Liver (tissue), 9 donors: ENCODE measurements around the gene FUNDC2. TPM values are rescaled to one million over a fixed set of nuclear protein-coding genes. Genes with fewer than 3 reads are reported as not detected.

Source experiments
- DNase-seq: peaks from one replicate; pipeline ENCODE4 v3.0.0-alpha.2; 2017; ENCODE audit warnings: low spot score
- H3K27ac ChIP-seq, 2 donors: one replicate each; pipeline ENCODE4 v1.7.0; 2013; ENCODE audit warnings: inconsistent platforms in 2 of 2, low read length in 2 of 2, control low read depth in 1 of 2, low read depth in 1 of 2, mild to moderate bottlenecking in 1 of 2
- H3K27me3 ChIP-seq, 4 donors: one replicate each; pipeline versions ENCODE4 v1.6.1 to v1.7.0; 2013; ENCODE audit warnings: low read length in 3 of 4, inconsistent platforms in 1 of 4, mild to moderate bottlenecking in 1 of 4, moderate library complexity in 1 of 4; ENCODE audit not compliant: control insufficient read depth in 4 of 4, insufficient read depth in 4 of 4
- H3K36me3 ChIP-seq, 4 donors: one replicate each; pipeline versions ENCODE4 v1.6.1 to v1.7.0; 2013; ENCODE audit warnings: low read length in 3 of 4, mild to moderate bottlenecking in 3 of 4, low read depth in 1 of 4, moderate library complexity in 1 of 4; ENCODE audit not compliant: control insufficient read depth in 4 of 4, insufficient read depth in 3 of 4
- H3K4me1 ChIP-seq, 4 donors: one replicate each; pipeline versions ENCODE4 v1.6.1 to v1.7.0; 2013; ENCODE audit warnings: low read length in 3 of 4, mild to moderate bottlenecking in 3 of 4, moderate library complexity in 1 of 4; ENCODE audit not compliant: control insufficient read depth in 4 of 4, insufficient read depth in 4 of 4
- H3K4me3 ChIP-seq, 3 donors: one replicate each; pipeline versions ENCODE4 v1.6.1 to v1.7.0; 2013; ENCODE audit warnings: low read length in 3 of 3, control low read depth in 1 of 3, low read depth in 1 of 3, mild to moderate bottlenecking in 1 of 3
- H3K9ac ChIP-seq, 2 donors: one replicate each; pipeline ENCODE4 v1.7.0; 2013; ENCODE audit warnings: low read length in 2 of 2, mild to moderate bottlenecking in 2 of 2, moderate library complexity in 2 of 2, control low read depth in 1 of 2, low read depth in 1 of 2
- H3K9me3 ChIP-seq, 4 donors: one replicate each; pipeline versions ENCODE4 v1.6.1 to v1.7.0; 2013; ENCODE audit warnings: low read length in 3 of 4; ENCODE audit not compliant: control insufficient read depth in 4 of 4
- ATF3 ChIP-seq: IDR thresholded peaks from 2 replicates; pipeline ENCODE4 v1.6.1; 2016; ENCODE audit warnings: antibody characterized with exemption
- CTCF ChIP-seq: fragments of 150-350 bp; IDR thresholded peaks from 2 replicates; pipeline ENCODE4 v1.5.1; 2017; ENCODE audit warnings: improper control_type of control experiment, low read depth, low read length; ENCODE audit not compliant: missing input control
- EGR1 ChIP-seq, 2 donors: IDR thresholded peaks; 2 replicates each; pipeline ENCODE4 v1.6.1; 2016 to 2018; ENCODE audit warnings: antibody characterized with exemption in 2 of 2, low read depth in 2 of 2
- FOXA1 ChIP-seq: IDR thresholded peaks from 2 replicates; pipeline ENCODE4 v1.6.1; 2016; ENCODE audit warnings: antibody characterized with exemption
- FOXA2 ChIP-seq: IDR thresholded peaks from 2 replicates; pipeline ENCODE4 v1.6.1; 2016; ENCODE audit warnings: antibody characterized with exemption
- GABPA ChIP-seq, 2 donors: IDR thresholded peaks in 1 of 2; conservative IDR thresholded peaks in 1 of 2; 2 replicates each; pipeline ENCODE4 v1.6.1; 2016; ENCODE audit warnings: antibody characterized with exemption in 2 of 2, mild to moderate bottlenecking in 1 of 2, moderate library complexity in 1 of 2
- HNF4A ChIP-seq, 2 donors: conservative IDR thresholded peaks; 2 replicates each; pipeline ENCODE4 v1.6.1; 2016; ENCODE audit warnings: antibody characterized with exemption in 2 of 2, mild to moderate bottlenecking in 2 of 2
- HNF4G ChIP-seq: IDR thresholded peaks from 2 replicates; pipeline ENCODE4 v1.6.1; 2016; ENCODE audit warnings: antibody characterized with exemption
- JUND ChIP-seq, 2 donors: IDR thresholded peaks; 2 replicates each; pipeline ENCODE4 v1.6.1; 2016; ENCODE audit warnings: antibody characterized with exemption in 2 of 2
- MAX ChIP-seq: IDR thresholded peaks from 2 replicates; pipeline ENCODE4 v1.6.1; 2016; ENCODE audit warnings: antibody characterized with exemption
- NR2F2 ChIP-seq: IDR thresholded peaks from 2 replicates; pipeline ENCODE4 v1.6.1; 2016; ENCODE audit warnings: antibody characterized with exemption
- RAD21 ChIP-seq, 2 donors: IDR thresholded peaks; 2 replicates each; pipeline ENCODE4 v1.6.1; 2016; ENCODE audit warnings: antibody characterized with exemption in 2 of 2, mild to moderate bottlenecking in 2 of 2
- REST ChIP-seq: IDR thresholded peaks from 2 replicates; pipeline ENCODE4 v1.6.1; 2016; ENCODE audit warnings: antibody characterized with exemption, mild to moderate bottlenecking
- RXRA ChIP-seq, 2 donors: IDR thresholded peaks; 2 replicates each; pipeline ENCODE4 v1.6.1; 2017 to 2018; ENCODE audit warnings: antibody characterized with exemption in 2 of 2, mild to moderate bottlenecking in 1 of 2
- SP1 ChIP-seq: IDR thresholded peaks from 2 replicates; pipeline ENCODE4 v1.6.1; 2018; ENCODE audit warnings: antibody characterized with exemption, mild to moderate bottlenecking
- TAF1 ChIP-seq: conservative IDR thresholded peaks from 2 replicates; pipeline ENCODE4 v1.6.1; 2016; ENCODE audit warnings: antibody characterized with exemption, mild to moderate bottlenecking
- YY1 ChIP-seq: IDR thresholded peaks from 2 replicates; pipeline ENCODE4 v1.6.1; 2016; ENCODE audit warnings: antibody characterized with exemption, mild to moderate bottlenecking
- ZBTB33 ChIP-seq: IDR thresholded peaks from 2 replicates; pipeline ENCODE4 v1.6.1; 2016; ENCODE audit warnings: antibody characterized with exemption
- WGBS: extraction: QIAGEN DNeasy Blood & Tissue Kit; methylation state at CpG from one replicate; pipeline ENCODE4 v1.1.7; 2013; 5-methylcytosine and 5-hydroxymethylcytosine counted together
- polyA plus RNA-seq, 2 donors: library from polyadenylated mRNA; stranded (reverse) in 1 of 2; unstranded in 1 of 2; fragments of 200-250 nt in 1 of 2; fragments of >200 nt in 1 of 2; fragmentation: Nextera tagmentation in 1 of 2; extraction: Ambion mirVana in 1 of 2; gene quantifications; one replicate each; pipeline versions ENCODE4 v1.2.1 to v1.2.3, GENCODE V29; 2013 to 2015
- total RNA-seq, 2 donors: library from RNA; depleted of rRNA; stranded (reverse); fragments of >200 nt; gene quantifications; one replicate each; pipeline ENCODE4 v1.2.3, GENCODE V29; 2014
- donor health status: healthy.
- donor health status: healthy.
- donor health status: healthy.
- donor health status: healthy.
- donor health status: healthy.

Gene FUNDC2
- total and polyA plus RNA-seq, 4 donors, result 19.4 to 79.8 (median 40.8) TPM

GRCh38 chrX:155055494-155055893, 28.9 kb downstream of the FUNDC2 start:
- Histone ChIP-seq H3K27me3 (no peaks in the 10 kb centered on the region), H3K4me3 (no peak overlapping the region), H3K9ac (no peak overlapping the region), H3K4me1 (peaks cover 2 to 31% (median 26%) of the 10 kb centered on the region in 4 donors), H3K9me3 (no peaks in the 10 kb centered on the region), H3K36me3 (peaks cover 0 to 5% (median under 1%) of the 10 kb centered on the region in 4 donors), H3K27ac (no peak overlapping the region)
- DNase-seq, result no peak
- WGBS, result 95% methylated on average over 3 of the region's 3 CpGs
- TF ChIP-seq GABPA (IDR thresholded peaks at IDR 0.05 in 1 of 2, conservative IDR thresholded peaks at IDR 0.05 in 1 of 2) (no peak), REST (no peak), SP1 (no peak), ZBTB33 (no peak), FOXA2 (no peak), HNF4A (conservative IDR thresholded peaks at IDR 0.05) (no peak), RAD21 (IDR thresholded peaks at IDR 0.05) (no peak), CTCF (no peak), TAF1 (no peak), YY1 (no peak), EGR1 (IDR thresholded peaks at IDR 0.05; ENCODE audit: low read depth in 2 of 2) (no peak), ATF3 (no peak), MAX (no peak), FOXA1 (no peak), NR2F2 (no peak), JUND (IDR thresholded peaks at IDR 0.05) (no peak), RXRA (IDR thresholded peaks at IDR 0.05) (no peak), HNF4G (no peak)
